ENCODE measurements around the gene HOXA4. TPM values are rescaled to one million over a fixed set of nuclear protein-coding genes. Genes with fewer than 3 reads are reported as not detected.

The HOXA4 gene
- total RNA-seq, 1 donor from 2014 or later: 0.98 TPM

DNA sequence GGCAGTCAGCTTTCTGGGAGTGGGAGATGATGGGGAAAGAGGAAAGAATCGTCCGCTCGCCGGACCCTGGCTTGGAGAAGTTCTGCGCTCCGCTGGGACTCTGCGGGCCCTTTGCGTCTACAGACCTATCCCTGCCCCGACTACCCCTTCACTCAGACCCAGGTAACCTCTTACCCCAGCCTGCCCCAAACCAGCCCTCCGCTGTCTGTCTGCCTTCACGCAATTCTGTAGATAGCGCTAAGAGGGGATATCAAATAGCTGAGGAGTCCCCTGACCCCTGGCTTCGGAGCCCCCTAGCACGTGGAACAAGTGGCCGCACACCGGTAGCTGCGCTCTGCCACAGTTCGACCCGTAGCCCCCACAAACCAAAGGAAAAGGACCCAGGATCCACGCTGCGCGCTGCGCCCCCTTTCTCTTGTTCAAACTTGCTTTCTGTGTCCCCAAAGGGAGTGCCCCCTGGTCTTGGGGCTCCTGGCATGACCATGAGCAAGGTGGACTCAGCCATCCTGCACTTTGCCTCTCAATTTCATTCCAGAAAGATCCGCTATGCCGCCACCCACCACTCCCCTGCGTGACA, 7.0 kb downstream of the HOXA4 start:
- H3K27me3 ChIP-seq: no peaks in the 10 kb centered on the region
- no peak overlapping the region for H3K27ac ChIP-seq
- intact Hi-C loops (cut with DNase I): no loop called here

DNA sequence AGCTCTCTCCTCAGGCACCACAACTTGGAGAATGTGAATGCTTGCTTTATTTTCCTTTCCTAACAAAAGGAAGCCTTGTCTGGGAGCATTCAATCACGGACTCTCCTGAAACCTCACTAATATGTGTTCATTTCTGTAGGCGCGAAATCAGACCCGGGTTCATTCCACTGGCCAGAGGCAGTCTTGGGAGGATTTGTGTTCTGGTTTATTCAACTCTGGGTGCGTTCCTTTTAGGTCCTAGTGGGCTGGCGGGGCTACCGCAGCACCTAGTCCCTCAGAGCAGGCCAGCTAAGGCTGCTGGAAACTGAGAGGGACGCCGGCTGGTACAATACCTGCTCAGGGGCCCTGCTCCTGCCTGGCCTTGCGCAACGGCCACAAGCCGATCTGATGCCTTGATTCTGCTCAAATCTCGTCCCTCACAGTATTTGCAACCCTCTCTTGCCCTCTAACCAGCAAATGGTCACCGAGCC, 7.5 kb downstream of the HOXA4 start:
- no peak for TF ChIP-seq POLR2A (IDR thresholded peaks at IDR 0.05)
- TF ChIP-seq, protein P1, sequence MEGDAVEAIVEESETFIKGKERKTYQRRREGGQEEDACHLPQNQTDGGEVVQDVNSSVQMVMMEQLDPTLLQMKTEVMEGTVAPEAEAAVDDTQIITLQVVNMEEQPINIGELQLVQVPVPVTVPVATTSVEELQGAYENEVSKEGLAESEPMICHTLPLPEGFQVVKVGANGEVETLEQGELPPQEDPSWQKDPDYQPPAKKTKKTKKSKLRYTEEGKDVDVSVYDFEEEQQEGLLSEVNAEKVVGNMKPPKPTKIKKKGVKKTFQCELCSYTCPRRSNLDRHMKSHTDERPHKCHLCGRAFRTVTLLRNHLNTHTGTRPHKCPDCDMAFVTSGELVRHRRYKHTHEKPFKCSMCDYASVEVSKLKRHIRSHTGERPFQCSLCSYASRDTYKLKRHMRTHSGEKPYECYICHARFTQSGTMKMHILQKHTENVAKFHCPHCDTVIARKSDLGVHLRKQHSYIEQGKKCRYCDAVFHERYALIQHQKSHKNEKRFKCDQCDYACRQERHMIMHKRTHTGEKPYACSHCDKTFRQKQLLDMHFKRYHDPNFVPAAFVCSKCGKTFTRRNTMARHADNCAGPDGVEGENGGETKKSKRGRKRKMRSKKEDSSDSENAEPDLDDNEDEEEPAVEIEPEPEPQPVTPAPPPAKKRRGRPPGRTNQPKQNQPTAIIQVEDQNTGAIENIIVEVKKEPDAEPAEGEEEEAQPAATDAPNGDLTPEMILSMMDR (IDR thresholded peaks at IDR 0.05): no peak
- no peak for TF ChIP-seq POLR2AphosphoS5 (IDR thresholded peaks at IDR 0.05; ENCODE audit: insufficient read depth in 1 of 2, low read depth in 1 of 2)
- no peaks in the 10 kb centered on the region for H3K36me3 ChIP-seq
- H3K4me3 ChIP-seq: no peak overlapping the region
- H3K27me3 ChIP-seq: no peaks in the 10 kb centered on the region
- no peak overlapping the region for H3K27ac ChIP-seq
- intact Hi-C loops (cut with DNase I): no loop called here
- no peak for DNase-seq (ENCODE audit: extremely low spot score in 2 of 2)
- no peaks in the 10 kb centered on the region for H3K4me1 ChIP-seq
- H3K9me3 ChIP-seq: no peaks in the 10 kb centered on the region

More for the DNA sequence above, 7.0 kb downstream of the HOXA4 start:
- Histone ChIP-seq H3K4me1 (no peaks in the 10 kb centered on the region), H3K36me3 (no peaks in the 10 kb centered on the region), H3K4me3 (no peak overlapping the region), H3K9me3 (no peaks in the 10 kb centered on the region)
- DNase-seq (ENCODE audit: extremely low spot score in 2 of 2): no peak
- no peak for TF ChIP-seq POLR2A (IDR thresholded peaks at IDR 0.05)
- TF ChIP-seq, protein P1 (IDR thresholded peaks at IDR 0.05): no peak
- TF ChIP-seq POLR2AphosphoS5 (IDR thresholded peaks at IDR 0.05; ENCODE audit: insufficient read depth in 1 of 2, low read depth in 1 of 2): no peak

DNA sequence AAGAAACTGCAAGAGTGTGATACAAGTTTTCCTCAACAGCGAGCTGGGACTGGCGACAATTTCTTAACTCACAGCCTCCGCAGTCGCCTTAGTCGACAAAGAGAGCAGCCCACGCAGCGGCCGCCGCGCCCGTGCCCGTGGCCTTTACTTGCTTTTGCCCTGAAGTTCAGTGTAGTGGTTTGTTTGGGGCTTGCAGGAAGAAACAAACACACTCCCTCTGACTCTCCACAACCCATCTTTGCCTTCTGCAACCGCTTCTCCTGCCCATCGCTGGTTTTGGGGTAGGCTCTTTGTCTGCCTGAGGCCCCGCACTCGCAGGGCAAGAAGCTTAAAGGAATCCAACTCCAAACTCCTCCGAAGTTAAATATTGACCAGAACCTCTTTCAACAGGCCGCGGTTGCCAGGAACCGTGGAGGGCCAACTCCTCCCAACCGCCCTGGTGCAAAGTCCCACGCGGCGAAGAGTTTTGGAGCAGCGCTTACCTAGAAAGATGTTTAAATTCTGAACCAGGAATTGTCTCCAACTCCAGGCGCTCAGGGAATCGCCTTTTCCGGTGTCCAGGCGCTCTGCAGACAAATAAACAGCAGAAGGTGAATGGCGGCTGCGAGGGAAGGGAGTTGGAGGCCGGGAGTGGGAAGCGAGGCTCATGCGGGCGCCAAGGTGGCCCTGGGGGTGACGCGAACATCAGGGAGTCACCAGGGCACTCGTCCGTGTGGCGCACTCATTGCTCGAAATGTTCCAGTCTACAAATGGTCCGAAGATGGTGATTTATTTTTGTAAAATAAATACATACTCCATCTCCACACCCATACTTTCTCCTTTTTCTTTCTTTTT, 8.3 kb downstream of the HOXA4 start:
- Histone ChIP-seq H3K9me3 (no peaks in the 10 kb centered on the region), H3K36me3 (no peaks in the 10 kb centered on the region), H3K4me3 (no peak overlapping the region), H3K27ac (no peak overlapping the region), H3K27me3 (no peaks in the 10 kb centered on the region), H3K4me1 (no peaks in the 10 kb centered on the region)
- DNase-seq (ENCODE audit: extremely low spot score in 2 of 2): no peak
- TF ChIP-seq POLR2AphosphoS5 (IDR thresholded peaks at IDR 0.05; ENCODE audit: insufficient read depth in 1 of 2, low read depth in 1 of 2): no peak
- TF ChIP-seq, protein P1 (IDR thresholded peaks at IDR 0.05): no peak
- TF ChIP-seq POLR2A (IDR thresholded peaks at IDR 0.05): no peak
- intact Hi-C loops (cut with DNase I): no loop called here

DNA sequence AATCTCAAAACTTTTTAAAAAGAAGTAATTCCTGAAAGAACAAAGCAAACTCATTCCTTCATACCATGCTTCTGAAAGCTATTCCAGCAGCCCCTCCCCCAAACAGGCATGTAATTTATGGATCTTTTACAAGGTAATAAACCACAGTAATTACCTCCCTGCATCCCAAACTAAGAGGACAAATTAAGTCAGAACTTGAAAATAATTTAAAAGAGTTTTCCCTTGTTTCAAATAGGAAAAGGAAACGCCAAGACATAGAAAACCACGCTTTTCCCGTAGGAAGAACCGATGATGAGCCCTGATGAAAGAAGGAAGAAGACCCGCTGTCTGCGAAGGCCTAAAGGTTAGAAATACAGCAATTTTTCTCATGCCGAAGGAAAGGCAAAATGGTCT, 8.9 kb downstream of the HOXA4 start:
- no peak overlapping the region for H3K4me3 ChIP-seq
- no peaks in the 10 kb centered on the region for H3K36me3 ChIP-seq
- H3K27me3 ChIP-seq: no peaks in the 10 kb centered on the region
- intact Hi-C loops (cut with DNase I): no loop called here
- no peak for DNase-seq (ENCODE audit: extremely low spot score in 2 of 2)
- no peak overlapping the region for H3K27ac ChIP-seq
- H3K4me1 ChIP-seq: no peaks in the 10 kb centered on the region
- TF ChIP-seq POLR2A (IDR thresholded peaks at IDR 0.05) (no peak), POLR2AphosphoS5 (IDR thresholded peaks at IDR 0.05; ENCODE audit: insufficient read depth in 1 of 2, low read depth in 1 of 2) (no peak)
- TF ChIP-seq, protein P1 (IDR thresholded peaks at IDR 0.05): no peak
- H3K9me3 ChIP-seq: no peaks in the 10 kb centered on the region
